Mucosa of descending colon (tissue), 3 donors: Measurements from ENCODE around the gene MTFMT. TPM values are rescaled to one million over a fixed set of nuclear protein-coding genes. Genes with fewer than 3 reads are reported as not detected.

Source experiments
- ATAC-seq: fragments of 200-7000 bp; cut with Tn5 transposase; one replicate; pipeline ENCODE4 v1.9.1; 2020; ENCODE audit warnings: mild to moderate bottlenecking, moderate library complexity
- DNase-seq, 3 donors: peaks; one replicate each; pipeline ENCODE4 v3.0.0-alpha.2; 2020
- H3K36me3 ChIP-seq: fragments of 200-600 bp; one replicate; pipeline ENCODE4 v1.8.0; 2021; ENCODE audit warnings: low read depth, mild to moderate bottlenecking
- H3K4me1 ChIP-seq: fragments of 200-600 bp; one replicate; pipeline ENCODE4 v1.8.0; 2021; ENCODE audit warnings: low read depth, mild to moderate bottlenecking
- H3K4me3 ChIP-seq: fragments of 200-600 bp; one replicate; pipeline ENCODE4 v1.8.0; 2021; ENCODE audit warnings: mild to moderate bottlenecking
- H3K9me3 ChIP-seq: fragments of 200-600 bp; one replicate; pipeline ENCODE4 v1.8.0; 2021; ENCODE audit warnings: mild to moderate bottlenecking
- intact Hi-C, 2 donors: fragments of 100-400 bp; cut with DNase I in 1 of 2; cut with micrococcal nuclease in 1 of 2; formaldehyde crosslinking; loops; one replicate each; pipeline versions ENCODE4 v1.11.0 to v1.11.1; 2022; cut with DNase I, micrococcal nuclease
- total RNA-seq, 3 donors: library from RNA; stranded (reverse); fragmentation: NEBNext Ultra II Directional in 2 of 3; extraction: Animal tissue kit (Norgen Biotek cat#: 25700) in 2 of 3; gene quantifications; one replicate each; pipeline versions ENCODE4 v1.2.1 to v1.2.4, GENCODE V29; 2021 to 2023
- TF ChIP-seq, protein P1 (sequence below): fragments of 200-600 bp; IDR thresholded peaks from one replicate; pipeline ENCODE4 v1.8.0; 2022; ENCODE audit warnings: antibody characterized with exemption, mild to moderate bottlenecking
- donor health status: DM: no; HTN: no; CAD: no; lungs with moderate emphysema.
- donor health status: DM: no; HTN: no; CAD: no.
- donor health status: DM: no; HTN: yes; CAD: no.

Gene MTFMT
- total RNA-seq, 3 donors from 2014 or later = 17.5 to 24.0 (median 19.2) TPM

DNA sequence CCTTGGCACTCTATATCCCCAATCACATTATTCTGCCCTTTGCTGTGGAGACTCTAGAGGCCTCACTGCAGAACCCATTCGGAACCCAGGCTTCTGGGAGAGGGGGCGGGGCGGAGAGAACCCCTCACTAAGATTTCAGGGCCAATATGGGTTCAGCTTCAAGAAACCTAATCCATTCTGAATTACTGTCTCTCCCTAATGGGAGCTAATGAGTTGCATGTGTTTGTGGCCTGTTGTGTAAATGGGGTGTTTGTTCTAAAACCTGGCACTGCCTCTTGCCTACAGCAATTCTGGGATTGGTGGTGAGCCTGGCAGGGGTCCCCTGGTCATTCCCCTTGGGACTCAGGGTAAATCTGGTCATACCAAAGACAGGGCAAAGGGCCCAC lies 39.0 kb upstream of the MTFMT start:
- DNase-seq (no peak), ATAC-seq (no peak)
- no peaks in the 10 kb centered on the region for H3K36me3 ChIP-seq
- intact Hi-C loops = no loop called here
- no peaks in the 10 kb centered on the region for H3K9me3 ChIP-seq
- TF ChIP-seq, protein P1, sequence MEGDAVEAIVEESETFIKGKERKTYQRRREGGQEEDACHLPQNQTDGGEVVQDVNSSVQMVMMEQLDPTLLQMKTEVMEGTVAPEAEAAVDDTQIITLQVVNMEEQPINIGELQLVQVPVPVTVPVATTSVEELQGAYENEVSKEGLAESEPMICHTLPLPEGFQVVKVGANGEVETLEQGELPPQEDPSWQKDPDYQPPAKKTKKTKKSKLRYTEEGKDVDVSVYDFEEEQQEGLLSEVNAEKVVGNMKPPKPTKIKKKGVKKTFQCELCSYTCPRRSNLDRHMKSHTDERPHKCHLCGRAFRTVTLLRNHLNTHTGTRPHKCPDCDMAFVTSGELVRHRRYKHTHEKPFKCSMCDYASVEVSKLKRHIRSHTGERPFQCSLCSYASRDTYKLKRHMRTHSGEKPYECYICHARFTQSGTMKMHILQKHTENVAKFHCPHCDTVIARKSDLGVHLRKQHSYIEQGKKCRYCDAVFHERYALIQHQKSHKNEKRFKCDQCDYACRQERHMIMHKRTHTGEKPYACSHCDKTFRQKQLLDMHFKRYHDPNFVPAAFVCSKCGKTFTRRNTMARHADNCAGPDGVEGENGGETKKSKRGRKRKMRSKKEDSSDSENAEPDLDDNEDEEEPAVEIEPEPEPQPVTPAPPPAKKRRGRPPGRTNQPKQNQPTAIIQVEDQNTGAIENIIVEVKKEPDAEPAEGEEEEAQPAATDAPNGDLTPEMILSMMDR = no peak
- no peaks in the 10 kb centered on the region for H3K4me1 ChIP-seq
- H3K4me3 ChIP-seq = no peak overlapping the region

DNA sequence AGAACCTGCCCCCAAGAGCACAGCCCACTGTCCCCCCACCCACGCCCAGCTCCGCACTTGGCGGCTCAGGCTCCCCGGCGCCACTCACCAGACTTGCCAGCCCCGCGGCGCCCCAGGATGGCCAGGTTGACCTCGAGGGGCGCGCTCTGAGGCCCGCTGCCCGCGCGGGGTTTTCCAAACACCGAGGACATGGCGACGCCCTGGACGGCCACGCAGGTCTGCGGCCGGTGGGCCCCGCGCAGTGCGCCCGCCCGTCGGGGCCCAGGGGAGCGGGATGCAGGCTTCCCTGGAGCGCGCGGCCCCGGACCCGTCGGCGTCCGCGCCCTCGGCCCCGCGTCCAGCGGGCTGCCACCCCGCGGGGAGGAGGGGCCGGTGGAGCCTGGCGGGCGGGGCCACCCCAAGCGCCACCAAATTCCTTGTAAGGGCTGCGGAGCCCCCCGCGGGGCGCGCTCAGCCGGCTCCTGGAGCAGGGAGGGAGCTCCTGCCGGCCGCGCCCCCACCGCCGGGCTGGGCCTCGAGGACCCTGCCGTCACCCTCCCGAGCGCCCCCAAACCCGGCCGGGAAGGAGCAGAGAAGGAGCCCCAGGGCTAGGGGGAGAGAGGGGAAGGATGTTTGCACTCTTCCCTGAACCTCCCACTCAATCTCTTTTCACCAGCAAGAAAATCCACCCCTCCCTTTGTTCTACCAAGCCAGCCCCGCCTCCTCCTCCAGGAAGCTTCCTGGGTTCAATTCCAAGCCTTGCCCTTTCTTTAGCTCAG lies 38.4 kb upstream of the MTFMT start, which contains the start of gene RASL12:
Gene RASL12, minus strand, starts transcription at position 347 of the 758 bp plus-strand sequence. Its CDS starts 156 bp downstream, at position 191.
- H3K4me3 ChIP-seq = peak within 1 kb of the TSS; percentile 6
- DNase-seq = peak in 1 of 3 donors; percentile 62
- TF ChIP-seq, protein P1 = no peak
- H3K9me3 ChIP-seq = no peaks in the 10 kb centered on the region
- intact Hi-C loops = no loop called here
- ATAC-seq = peak; percentile 57
- no peaks in the 10 kb centered on the region for H3K36me3 ChIP-seq
- H3K4me1 ChIP-seq = no peaks in the 10 kb centered on the region

DNA sequence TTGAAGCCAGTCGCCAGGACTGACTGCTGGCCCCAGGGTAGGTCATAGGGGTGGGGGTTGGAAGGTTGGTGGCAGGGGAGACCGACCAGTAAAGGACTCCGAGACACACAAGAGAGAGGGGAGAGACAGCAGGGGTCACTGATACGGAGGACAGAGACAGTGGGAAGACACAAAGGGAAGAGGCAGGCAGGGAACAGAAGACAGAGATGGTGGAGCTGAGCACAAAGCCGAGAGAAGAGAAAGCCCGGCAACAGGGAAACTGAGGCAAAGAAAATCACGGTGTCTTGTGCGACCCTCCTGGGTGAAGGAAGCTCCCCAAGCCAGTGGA lies 37.8 kb upstream of the MTFMT start:
- no peaks in the 10 kb centered on the region for H3K36me3 ChIP-seq
- peak overlapping the region; percentile 6 for H3K4me3 ChIP-seq
- H3K4me1 ChIP-seq = no peaks in the 10 kb centered on the region
- ATAC-seq = no peak
- no peaks in the 10 kb centered on the region for H3K9me3 ChIP-seq
- TF ChIP-seq, protein P1 = no peak
- DNase-seq = no peak
- intact Hi-C loops = no loop called here

DNA sequence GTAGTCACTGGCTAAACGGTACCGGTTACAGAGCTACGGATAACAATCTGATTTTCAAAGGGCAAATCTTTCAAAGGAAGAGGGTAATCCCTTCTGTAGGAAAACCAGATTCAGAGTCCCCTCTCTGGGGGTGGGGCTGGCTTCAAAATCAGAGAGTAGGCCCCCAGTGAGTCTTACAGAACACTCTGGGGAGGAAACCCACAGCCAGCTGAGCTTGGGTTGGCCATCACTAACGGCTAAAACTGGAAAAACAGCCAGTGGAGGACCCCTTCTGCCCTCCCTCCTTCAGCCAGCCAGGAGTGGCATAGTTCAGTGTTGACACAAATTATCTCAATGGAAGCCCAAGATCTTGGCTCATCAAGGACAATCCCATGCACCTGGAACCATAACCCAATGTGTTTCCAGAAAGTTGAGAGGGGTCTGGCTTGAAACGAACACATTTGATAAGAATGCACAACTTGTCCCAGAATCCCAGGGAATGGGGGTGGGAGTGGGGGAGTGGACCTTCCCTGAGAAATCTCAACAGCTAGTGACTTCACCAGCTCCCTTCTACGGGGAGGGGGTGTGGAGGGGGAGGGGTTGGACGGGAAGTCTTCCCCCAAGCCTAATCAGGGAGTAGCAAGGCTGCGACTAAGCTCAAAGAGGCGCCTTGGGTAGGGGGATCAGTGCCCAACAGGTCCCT lies 37.3 kb upstream of the MTFMT start:
- ATAC-seq = no peak
- TF ChIP-seq, protein P1 = no peak
- H3K9me3 ChIP-seq = no peaks in the 10 kb centered on the region
- intact Hi-C loops = no loop called here
- DNase-seq = no peak
- no peaks in the 10 kb centered on the region for H3K4me1 ChIP-seq
- no peaks in the 10 kb centered on the region for H3K36me3 ChIP-seq
- H3K4me3 ChIP-seq = no peak overlapping the region

DNA sequence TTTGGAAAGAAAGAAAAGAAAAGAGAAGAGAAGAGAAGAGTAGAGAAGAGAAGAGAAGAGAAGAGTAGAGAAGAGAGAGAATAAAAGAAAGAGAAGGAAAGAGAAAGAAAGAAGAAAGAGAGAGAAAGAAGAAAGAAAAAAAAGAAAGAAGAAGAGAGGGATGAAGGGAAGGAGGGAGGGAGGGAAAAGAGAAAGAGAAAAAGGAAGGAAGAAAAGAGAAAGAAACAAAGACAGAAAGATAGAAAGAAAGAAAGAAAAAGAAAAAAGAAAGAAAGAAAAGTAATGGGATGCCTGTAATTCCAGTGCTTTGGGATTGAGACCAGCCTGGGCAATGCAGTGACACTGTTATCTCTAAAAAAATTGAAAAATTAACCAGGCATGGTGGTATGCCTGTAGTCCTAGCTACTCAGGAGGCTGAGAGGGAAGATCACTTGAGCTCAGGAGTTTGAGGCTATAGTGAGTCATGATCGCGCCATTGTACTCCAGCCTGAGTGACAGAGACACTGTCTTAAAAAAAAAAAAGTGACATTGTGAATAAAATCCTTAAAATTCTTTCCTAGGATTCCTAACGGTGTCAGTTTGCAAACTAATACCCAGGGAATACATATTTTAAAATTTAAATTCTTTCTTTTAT lies 36.7 kb upstream of the MTFMT start:
- Histone ChIP-seq H3K36me3 (no peaks in the 10 kb centered on the region), H3K4me1 (no peaks in the 10 kb centered on the region), H3K9me3 (no peaks in the 10 kb centered on the region), H3K4me3 (no peak overlapping the region)
- TF ChIP-seq, protein P1 = no peak
- no peak for DNase-seq
- ATAC-seq = no peak
- intact Hi-C loops = no loop called here
